Rectal smooth muscle tissue (tissue), 1 donor: Measurements from ENCODE around the gene NXPH3.

Source experiments
- H3K27ac ChIP-seq: one replicate; pipeline ENCODE4 v1.7.0; 2013; ENCODE audit warnings: low read depth, low read length, inconsistent platforms
- H3K27me3 ChIP-seq: one replicate; pipeline ENCODE4 v1.7.0; 2013; ENCODE audit warnings: low read length; ENCODE audit not compliant: control insufficient read depth, insufficient read depth
- H3K36me3 ChIP-seq: one replicate; pipeline ENCODE4 v1.7.0; 2013; ENCODE audit warnings: low read length; ENCODE audit not compliant: control insufficient read depth, insufficient read depth
- H3K4me1 ChIP-seq: one replicate; pipeline ENCODE4 v1.7.0; 2013; ENCODE audit warnings: low read length; ENCODE audit not compliant: control insufficient read depth, insufficient read depth
- H3K4me3 ChIP-seq: one replicate; pipeline ENCODE4 v1.7.0; 2013; ENCODE audit warnings: low read length
- H3K9ac ChIP-seq: one replicate; pipeline ENCODE4 v1.7.0; 2013; ENCODE audit warnings: low read length

NXPH3 gene

GRCh38 chr17:49580981-49581647, 5.4 kb downstream of the NXPH3 start:
- H3K27ac ChIP-seq = no peak overlapping the region
- H3K4me3 ChIP-seq = no peak overlapping the region
- H3K27me3 ChIP-seq = no peaks in the 10 kb centered on the region
- H3K4me1 ChIP-seq = peaks cover 9% of the 10 kb centered on the region
- H3K36me3 ChIP-seq = peaks cover 3% of the 10 kb centered on the region
- no peak overlapping the region for H3K9ac ChIP-seq

- Histone ChIP-seq H3K9ac (no peak overlapping the region), H3K27me3 (no peaks in the 10 kb centered on the region), H3K4me3 (no peak overlapping the region), H3K36me3 (peaks cover 3% of the 10 kb centered on the region), H3K27ac (no peak overlapping the region), H3K4me1 (peaks cover 9% of the 10 kb centered on the region)
Measured at GRCh38 chr17:49581648-49581998, 6.0 kb downstream of the NXPH3 start.

GRCh38 chr17:49582055-49582722, 6.5 kb downstream of the NXPH3 start:
- Histone ChIP-seq H3K9ac (no peak overlapping the region), H3K4me1 (peaks cover 9% of the 10 kb centered on the region), H3K4me3 (no peak overlapping the region), H3K36me3 (peaks cover 3% of the 10 kb centered on the region), H3K27me3 (no peaks in the 10 kb centered on the region), H3K27ac (no peak overlapping the region)

- Histone ChIP-seq H3K27ac (no peak overlapping the region), H3K4me3 (no peak overlapping the region), H3K4me1 (peaks cover 3% of the 10 kb centered on the region)
Measured at GRCh38 chr17:49582789-49583188, 7.1 kb downstream of the NXPH3 start.

GRCh38 chr17:49583226-49583625, 7.6 kb downstream of the NXPH3 start:
- H3K27ac ChIP-seq = no peak overlapping the region
- peaks cover 3% of the 10 kb centered on the region for H3K36me3 ChIP-seq
- no peaks in the 10 kb centered on the region for H3K4me1 ChIP-seq
- no peaks in the 10 kb centered on the region for H3K27me3 ChIP-seq
- H3K4me3 ChIP-seq = no peak overlapping the region
- H3K9ac ChIP-seq = no peak overlapping the region

More at GRCh38 chr17:49582789-49583188, 7.1 kb downstream of the NXPH3 start:
- Histone ChIP-seq H3K27me3 (no peaks in the 10 kb centered on the region), H3K36me3 (peaks cover 3% of the 10 kb centered on the region), H3K9ac (no peak overlapping the region)

GRCh38 chr17:49583889-49584288, 8.2 kb downstream of the NXPH3 start:
- Histone ChIP-seq H3K4me1 (no peaks in the 10 kb centered on the region), H3K9ac (no peak overlapping the region), H3K27ac (no peak overlapping the region), H3K4me3 (no peak overlapping the region), H3K36me3 (peaks cover 3% of the 10 kb centered on the region), H3K27me3 (no peaks in the 10 kb centered on the region)

GRCh38 chr17:49585422-49586027, 9.9 kb downstream of the NXPH3 start:
- no peak overlapping the region for H3K9ac ChIP-seq
- no peaks in the 10 kb centered on the region for H3K4me1 ChIP-seq
- no peak overlapping the region for H3K27ac ChIP-seq
- no peaks in the 10 kb centered on the region for H3K27me3 ChIP-seq
- H3K36me3 ChIP-seq = no peaks in the 10 kb centered on the region
- H3K4me3 ChIP-seq = no peak overlapping the region

GRCh38 chr17:49587366-49588073, 11.8 kb downstream of the NXPH3 start:
- Histone ChIP-seq H3K36me3 (peaks cover 7% of the 10 kb centered on the region), H3K4me3 (no peak overlapping the region), H3K27me3 (no peaks in the 10 kb centered on the region), H3K27ac (no peak overlapping the region), H3K9ac (no peak overlapping the region), H3K4me1 (no peaks in the 10 kb centered on the region)

- Histone ChIP-seq H3K4me1 (no peaks in the 10 kb centered on the region), H3K9ac (no peak overlapping the region), H3K36me3 (peaks cover 7% of the 10 kb centered on the region), H3K27ac (no peak overlapping the region), H3K4me3 (no peak overlapping the region), H3K27me3 (no peaks in the 10 kb centered on the region)
Measured at GRCh38 chr17:49588312-49588711, 12.6 kb downstream of the NXPH3 start.

GRCh38 chr17:49588726-49589576, 13.3 kb downstream of the NXPH3 start:
- Histone ChIP-seq H3K36me3 (peaks cover 9% of the 10 kb centered on the region), H3K9ac (no peak overlapping the region), H3K4me3 (no peak overlapping the region), H3K4me1 (no peaks in the 10 kb centered on the region), H3K27me3 (no peaks in the 10 kb centered on the region), H3K27ac (no peak overlapping the region)

- peaks cover 9% of the 10 kb centered on the region for H3K36me3 ChIP-seq
- no peak overlapping the region for H3K9ac ChIP-seq
- H3K27ac ChIP-seq = no peak overlapping the region
- H3K27me3 ChIP-seq = no peaks in the 10 kb centered on the region
- H3K4me1 ChIP-seq = no peaks in the 10 kb centered on the region
- H3K4me3 ChIP-seq = no peak overlapping the region
Measured at GRCh38 chr17:49589577-49589927, 13.9 kb downstream of the NXPH3 start.

GRCh38 chr17:49590874-49591273, 15.2 kb downstream of the NXPH3 start:
- Histone ChIP-seq H3K27ac (no peak overlapping the region), H3K9ac (no peak overlapping the region), H3K27me3 (no peaks in the 10 kb centered on the region), H3K4me3 (no peak overlapping the region), H3K4me1 (no peaks in the 10 kb centered on the region), H3K36me3 (peaks cover 9% of the 10 kb centered on the region)
